Measurements from ENCODE around the gene NDUFAF2. TPM values are rescaled to one million over a fixed set of nuclear protein-coding genes. Genes with fewer than 3 reads are reported as not detected.

NDUFAF2 gene
- total and polyA plus RNA-seq, 4 donors: 12.2 to 68.8 (median 29.8) TPM

DNA sequence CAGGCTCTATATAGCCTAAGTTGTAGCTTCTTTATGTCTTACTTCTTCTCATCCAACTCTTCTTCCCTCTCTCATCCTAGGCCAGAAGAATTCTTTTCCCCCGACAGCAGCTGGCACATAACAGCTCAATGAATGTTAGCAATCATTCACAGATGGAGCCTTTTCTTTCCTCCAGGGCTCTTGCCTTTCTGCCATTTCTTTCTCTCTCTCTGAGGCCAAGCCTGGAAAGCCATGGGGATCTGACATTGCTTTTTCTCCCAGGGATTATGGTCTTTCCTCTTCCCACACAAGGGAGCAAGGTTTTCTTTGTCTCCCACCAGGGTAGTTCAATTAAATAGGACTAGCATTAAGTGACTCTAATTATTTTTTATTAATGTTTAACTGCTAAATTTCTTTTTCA lies 196.8 kb downstream of the NDUFAF2 start:
- ATAC-seq (ENCODE audit: insufficient read depth, low FRiP score) (no peak), DNase-seq (no peak)
- no peaks in the 10 kb centered on the region for H3K36me3 ChIP-seq (ENCODE audit: control insufficient read depth in 4 of 4, insufficient read depth in 4 of 4, low read length in 4 of 4)
- no peaks in the 10 kb centered on the region for H3K9me3 ChIP-seq (ENCODE audit: control insufficient read depth in 4 of 4, insufficient read depth in 3 of 4, low read length in 3 of 4)
- H3K9ac ChIP-seq (ENCODE audit: insufficient read depth in 1 of 2, low read length in 2 of 2): no peak overlapping the region
- no peak overlapping the region for H3K4me3 ChIP-seq
- WGBS, 2 donors: 51 to 82% methylated on average over 1 of the region's 1 CpG
- H3K27me3 ChIP-seq (ENCODE audit: control insufficient read depth in 3 of 3, insufficient read depth in 3 of 3, low read length in 2 of 3): no peaks in the 10 kb centered on the region
- no peak for TF ChIP-seq CTCF (IDR thresholded peaks at IDR 0.05; ENCODE audit: control extremely low read depth, extremely low read depth)
- H3K4me1 ChIP-seq (ENCODE audit: control insufficient read depth in 5 of 5, insufficient read depth in 5 of 5, low read length in 5 of 5): peaks cover 0 to 13% (median 0%) of the 10 kb centered on the region in 5 donors
- no peak overlapping the region for H3K27ac ChIP-seq (ENCODE audit: low read depth in 1 of 2, low read length in 1 of 2)

DNA sequence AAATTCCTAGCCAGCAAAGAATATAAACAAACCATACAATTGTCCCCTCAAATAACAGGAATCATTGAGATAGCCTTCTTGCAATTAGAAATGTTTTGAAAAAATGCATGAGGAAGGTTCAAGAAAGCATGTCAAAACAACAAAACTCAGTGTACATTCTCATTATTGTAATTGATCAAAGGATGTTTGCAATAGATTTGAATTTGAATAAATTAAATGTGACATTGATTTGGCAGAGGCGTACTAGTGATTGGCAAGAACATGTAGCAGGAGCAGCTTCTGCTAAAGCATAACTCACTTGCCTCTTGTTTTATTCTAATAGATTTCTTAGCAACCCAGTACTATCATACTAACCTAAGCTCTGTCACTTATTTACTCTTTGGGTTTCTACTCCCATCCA lies 197.4 kb downstream of the NDUFAF2 start:
- Histone ChIP-seq H3K27ac (ENCODE audit: low read depth in 1 of 2, low read length in 1 of 2) (no peak overlapping the region), H3K36me3 (ENCODE audit: control insufficient read depth in 4 of 4, insufficient read depth in 4 of 4, low read length in 4 of 4) (no peaks in the 10 kb centered on the region), H3K4me1 (ENCODE audit: control insufficient read depth in 5 of 5, insufficient read depth in 5 of 5, low read length in 5 of 5) (peaks cover 0 to 13% (median 0%) of the 10 kb centered on the region in 5 donors), H3K27me3 (ENCODE audit: control insufficient read depth in 3 of 3, insufficient read depth in 3 of 3, low read length in 2 of 3) (no peaks in the 10 kb centered on the region), H3K4me3 (no peak overlapping the region), H3K9me3 (ENCODE audit: control insufficient read depth in 4 of 4, insufficient read depth in 3 of 4, low read length in 3 of 4) (no peaks in the 10 kb centered on the region), H3K9ac (ENCODE audit: insufficient read depth in 1 of 2, low read length in 2 of 2) (no peak overlapping the region)
- 82 to 84% methylated on average over 1 of the region's 1 CpG for WGBS, 2 donors
- DNase-seq (no peak), ATAC-seq (ENCODE audit: insufficient read depth, low FRiP score) (no peak)
- no peak for TF ChIP-seq CTCF (IDR thresholded peaks at IDR 0.05; ENCODE audit: control extremely low read depth, extremely low read depth)

DNA sequence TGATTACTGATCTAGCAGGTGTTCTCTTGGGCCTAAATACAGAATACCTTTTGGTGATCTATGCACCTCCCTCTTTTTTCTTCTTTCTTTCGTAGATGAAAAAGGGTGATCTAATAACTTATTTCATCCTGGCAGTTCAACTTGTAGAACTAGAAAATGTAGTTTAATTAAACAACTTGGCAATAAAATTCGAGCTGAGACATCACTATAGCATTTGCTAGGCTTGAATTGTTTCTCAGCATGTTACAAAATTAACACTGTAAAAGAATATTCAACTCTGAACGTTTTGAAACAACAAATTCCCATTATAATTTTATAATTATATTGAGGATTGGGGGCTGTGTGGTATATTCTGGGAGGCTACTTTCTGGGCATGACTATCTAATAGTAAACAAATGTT lies 197.8 kb downstream of the NDUFAF2 start:
- Histone ChIP-seq H3K9me3 (ENCODE audit: control insufficient read depth in 4 of 4, insufficient read depth in 3 of 4, low read length in 3 of 4) (no peaks in the 10 kb centered on the region), H3K27me3 (ENCODE audit: control insufficient read depth in 3 of 3, insufficient read depth in 3 of 3, low read length in 2 of 3) (no peaks in the 10 kb centered on the region), H3K4me1 (ENCODE audit: control insufficient read depth in 5 of 5, insufficient read depth in 5 of 5, low read length in 5 of 5) (peaks cover 0 to 11% (median 0%) of the 10 kb centered on the region in 5 donors), H3K4me3 (no peak overlapping the region), H3K36me3 (ENCODE audit: control insufficient read depth in 4 of 4, insufficient read depth in 4 of 4, low read length in 4 of 4) (no peaks in the 10 kb centered on the region), H3K9ac (ENCODE audit: insufficient read depth in 1 of 2, low read length in 2 of 2) (no peak overlapping the region), H3K27ac (ENCODE audit: low read depth in 1 of 2, low read length in 1 of 2) (no peak overlapping the region)
- ATAC-seq (ENCODE audit: insufficient read depth, low FRiP score) (no peak), DNase-seq (no peak)
- TF ChIP-seq CTCF (IDR thresholded peaks at IDR 0.05; ENCODE audit: control extremely low read depth, extremely low read depth): no peak
- 78 to 86% methylated on average over 3 of the region's 3 CpGs for WGBS, 2 donors

- TF ChIP-seq CTCF (IDR thresholded peaks at IDR 0.05; ENCODE audit: control extremely low read depth, extremely low read depth): no peak
- DNase-seq: no peak
These were observed 203.5 kb downstream of the NDUFAF2 start for GRCh38 chr5:61148515-61148914.

More at GRCh38 chr5:61148515-61148914, 203.5 kb downstream of the NDUFAF2 start:
- no peaks in the 10 kb centered on the region for H3K9me3 ChIP-seq (ENCODE audit: control insufficient read depth in 4 of 4, insufficient read depth in 3 of 4, low read length in 3 of 4)
- H3K4me1 ChIP-seq (ENCODE audit: control insufficient read depth in 5 of 5, insufficient read depth in 5 of 5, low read length in 5 of 5): no peaks in the 10 kb centered on the region
- H3K27me3 ChIP-seq (ENCODE audit: control insufficient read depth in 3 of 3, insufficient read depth in 3 of 3, low read length in 2 of 3): no peaks in the 10 kb centered on the region
- H3K36me3 ChIP-seq (ENCODE audit: control insufficient read depth in 4 of 4, insufficient read depth in 4 of 4, low read length in 4 of 4): no peaks in the 10 kb centered on the region
- no peak for ATAC-seq (ENCODE audit: insufficient read depth, low FRiP score)
- no peak overlapping the region for H3K27ac ChIP-seq (ENCODE audit: low read depth in 1 of 2, low read length in 1 of 2)
- H3K4me3 ChIP-seq: no peak overlapping the region
- no peak overlapping the region for H3K9ac ChIP-seq (ENCODE audit: insufficient read depth in 1 of 2, low read length in 2 of 2)

All from lung (tissue), 12 donors.